ENCODE results near the gene GMPS.
"Not testable (repeated sequence)": the region's sequence is repeated elsewhere in the genome, so short reads cannot be mapped to it uniquely, and the experiment has no call there.

The GMPS gene

DNA sequence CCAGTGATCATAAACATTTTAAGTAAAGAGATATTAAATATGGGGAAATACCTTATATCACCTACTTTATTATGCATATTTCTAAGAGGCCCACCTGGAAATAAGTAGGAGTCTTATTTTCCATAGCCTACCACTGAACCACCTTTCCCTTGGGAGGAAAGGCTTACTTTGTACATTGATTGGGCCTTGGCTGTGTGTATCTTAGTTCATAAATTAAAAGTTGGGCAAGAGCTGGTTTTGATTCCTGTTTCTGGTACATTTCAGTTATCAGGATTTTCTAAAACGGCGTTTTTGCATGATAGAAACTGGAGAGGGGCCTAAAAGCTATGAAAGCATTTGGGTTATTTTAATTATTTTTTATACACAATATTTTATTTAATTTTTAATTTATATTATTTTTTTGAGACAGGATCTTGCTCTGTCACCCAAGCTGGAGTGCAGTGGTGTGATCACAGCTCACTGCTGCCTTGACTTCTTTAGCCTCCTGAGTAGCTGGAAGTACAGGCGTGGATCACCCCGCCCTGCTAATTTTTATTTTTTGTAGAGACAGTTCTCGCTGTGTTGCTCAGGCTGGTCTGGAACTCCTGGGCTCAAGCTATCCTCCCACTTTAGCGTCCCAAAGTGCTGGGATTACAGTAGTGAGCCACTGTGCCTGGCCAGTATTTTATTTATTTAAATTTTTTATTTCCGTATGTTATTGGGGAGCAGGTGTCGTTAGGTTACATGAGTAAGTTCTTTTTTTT, 2.6 kb downstream of the GMPS start:
- no peak for DNase-seq

- no peak for DNase-seq
These were observed 5.6 kb downstream of the GMPS start for GRCh38 chr3:155876037-155876436.

GRCh38 chr3:155876503-155876902, 6.1 kb downstream of the GMPS start:
- no peak for DNase-seq

DNA sequence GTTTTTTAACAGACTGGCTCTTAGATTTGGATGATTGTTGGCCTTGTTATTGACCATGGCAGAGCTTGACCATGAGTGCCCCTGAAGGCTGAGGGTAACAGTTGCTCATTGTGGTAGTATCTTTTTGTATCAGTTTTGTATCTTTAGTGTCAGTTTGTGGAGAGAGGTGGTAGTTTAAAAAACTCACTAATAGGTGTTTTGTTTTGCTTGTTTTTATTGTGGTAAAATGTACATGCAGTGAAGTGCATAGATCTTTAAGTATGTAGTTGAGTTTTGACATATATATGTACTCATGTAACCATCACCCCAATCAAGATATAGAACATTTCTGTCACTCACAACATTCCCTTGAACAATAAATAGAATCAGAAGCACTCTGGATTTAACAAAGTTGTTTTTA, 9.8 kb downstream of the GMPS start:
- no peak for DNase-seq

DNA sequence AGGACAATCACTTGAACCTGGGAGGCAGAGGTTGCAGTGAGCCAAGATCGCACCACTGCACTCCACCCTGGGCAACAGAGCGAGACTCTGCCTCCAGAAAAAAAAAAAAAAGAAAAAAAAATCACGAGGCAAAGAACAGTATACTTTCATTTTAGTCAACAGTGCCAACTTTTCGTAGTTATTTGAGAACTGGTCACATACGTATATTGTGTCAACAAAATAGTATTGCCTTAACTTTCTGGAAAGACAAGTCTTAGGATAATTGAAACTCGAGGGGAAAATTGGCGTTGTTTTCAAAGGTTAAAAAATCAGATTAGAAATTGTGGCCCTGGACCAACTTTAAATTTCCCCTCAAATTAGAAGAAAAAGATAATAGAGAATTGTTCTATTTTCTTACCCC, 13.8 kb downstream of the GMPS start:
- DNase-seq = no peak

- DNase-seq = no peak
These were observed 14.8 kb downstream of the GMPS start for GRCh38 chr3:155885292-155885691.

- not testable (repeated sequence) for DNase-seq
These were observed 15.9 kb downstream of the GMPS start for GRCh38 chr3:155886348-155886747.

DNA sequence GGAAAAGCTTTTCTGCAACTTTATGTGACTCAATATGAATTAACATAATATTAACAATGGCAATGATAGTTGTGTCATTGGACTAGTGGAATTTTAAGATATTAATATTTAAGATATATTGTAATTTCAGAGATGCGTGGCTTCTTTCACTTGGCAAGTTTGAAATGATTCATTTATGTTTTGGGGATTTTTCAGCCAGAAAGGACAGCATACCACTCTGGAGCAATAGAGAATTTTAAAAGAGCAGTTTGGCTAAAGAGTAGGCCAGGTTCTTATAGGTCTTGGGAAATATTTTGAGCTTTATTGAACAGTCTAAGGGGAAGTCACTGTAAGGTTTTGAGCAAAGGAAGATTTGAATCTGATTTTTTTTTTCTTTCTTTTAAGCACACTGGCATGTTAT, 16.5 kb downstream of the GMPS start:
- DNase-seq = no peak

GRCh38 chr3:155889212-155889611, 18.8 kb downstream of the GMPS start:
- no peak for DNase-seq

- no peak for DNase-seq
These were observed 19.5 kb downstream of the GMPS start for GRCh38 chr3:155889952-155890351.

GRCh38 chr3:155890671-155891190, 20.3 kb downstream of the GMPS start:
- DNase-seq = no peak

DNA sequence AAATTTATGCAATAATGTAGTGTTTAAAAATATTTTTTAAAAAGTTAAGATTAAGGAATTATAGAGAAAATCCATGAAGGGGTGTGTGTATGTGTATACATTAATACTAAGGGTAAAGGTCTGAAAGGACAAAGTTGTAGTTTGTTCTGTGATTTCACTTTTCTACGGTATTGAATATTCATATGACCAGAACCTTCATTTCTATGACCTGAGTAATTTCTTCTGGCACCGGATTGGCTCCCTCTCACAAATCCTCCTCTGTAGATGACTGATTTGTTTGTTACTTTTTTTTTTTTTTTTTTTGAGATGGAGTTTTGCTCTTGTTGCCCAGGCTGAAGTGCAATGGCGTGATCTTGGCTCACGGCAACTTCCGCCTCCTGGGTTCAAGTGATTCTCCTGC, 20.9 kb downstream of the GMPS start:
- DNase-seq = no peak

DNA sequence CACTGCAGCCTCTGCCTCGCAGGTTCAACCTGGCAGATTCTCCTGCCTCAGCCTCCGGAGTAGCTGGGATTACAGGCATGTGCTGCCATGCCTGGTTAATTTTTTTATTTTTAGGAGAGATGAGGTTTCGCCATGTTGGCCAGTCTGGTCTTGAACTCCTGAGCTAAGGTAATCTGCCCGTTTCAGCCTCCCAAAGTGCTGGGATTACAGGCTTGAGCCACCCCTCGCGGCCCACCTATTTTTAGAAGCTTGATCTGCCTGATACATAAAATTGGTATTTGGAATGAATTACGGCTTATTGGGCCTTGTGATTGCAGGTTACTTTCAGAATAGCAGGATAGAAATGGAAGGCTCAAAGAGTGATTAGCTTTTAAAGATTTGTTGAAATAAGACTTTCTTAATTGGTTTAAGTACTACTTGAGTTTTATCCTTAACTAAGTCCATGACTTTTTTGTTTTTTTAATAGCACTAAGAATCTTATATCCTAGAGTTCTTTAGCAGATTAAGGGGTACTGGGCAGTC, 25.0 kb downstream of the GMPS start:
- DNase-seq = no peak

DNA sequence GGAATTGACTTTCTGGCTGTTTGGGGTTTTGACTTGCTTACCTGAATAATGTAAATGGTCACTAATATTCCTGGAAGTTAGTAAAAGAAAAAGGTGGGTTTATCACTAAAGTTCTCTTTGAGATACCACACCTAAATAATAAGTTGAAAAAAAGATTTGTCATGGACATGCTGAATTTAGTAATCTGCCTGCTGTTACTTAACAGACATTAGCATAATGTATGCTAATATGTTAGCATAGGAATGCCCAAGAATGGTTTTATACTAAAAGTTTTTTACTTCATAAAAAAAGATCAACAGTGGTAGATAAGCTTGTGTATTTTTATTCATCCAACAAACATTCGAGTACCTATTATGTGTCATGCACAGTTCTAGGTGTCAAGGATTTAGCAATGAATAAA, 36.5 kb downstream of the GMPS start:
- no peak for DNase-seq

DNA sequence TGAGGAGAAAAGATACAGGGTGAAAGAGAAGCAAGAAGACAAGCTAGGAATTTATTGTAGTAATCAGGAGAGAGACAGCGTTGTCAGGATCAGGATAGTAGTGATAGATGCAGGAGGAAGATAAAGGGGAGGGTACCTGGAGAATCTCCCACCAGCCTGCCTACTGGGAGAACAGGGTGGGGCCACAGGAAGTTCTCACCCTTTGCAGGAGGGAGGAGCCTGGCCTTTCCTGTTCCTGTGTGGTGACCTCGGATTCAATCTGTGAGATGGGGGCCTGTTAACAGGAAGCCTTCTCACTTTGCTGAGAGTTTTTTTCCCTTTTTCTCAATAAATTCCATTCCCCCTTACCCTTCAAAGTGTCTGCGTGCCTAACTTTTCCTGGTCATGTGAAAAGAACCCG, 37.6 kb downstream of the GMPS start:
- no peak for DNase-seq

DNA sequence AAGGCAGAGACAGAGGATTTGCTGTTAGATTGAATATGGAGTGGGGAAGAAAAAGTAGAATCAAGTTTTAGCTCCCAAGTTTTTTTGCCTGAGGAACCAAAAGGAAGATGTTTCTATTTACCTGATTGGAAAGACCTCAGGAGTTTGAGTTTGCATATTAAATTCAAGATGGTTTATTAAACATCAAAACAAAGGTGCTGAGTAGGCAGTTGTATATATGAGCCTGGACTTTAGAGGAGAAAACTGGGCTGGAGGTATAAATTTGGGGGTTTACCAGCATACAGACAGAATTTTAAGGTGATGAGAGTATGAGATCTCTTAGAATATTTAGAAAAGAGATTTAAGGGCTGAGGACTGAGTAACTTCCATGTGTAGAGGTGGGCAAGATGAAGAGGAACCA, 38.2 kb downstream of the GMPS start:
- DNase-seq = no peak

- DNase-seq = no peak
These were observed 41.6 kb downstream of the GMPS start for GRCh38 chr3:155912090-155912489.

DNA sequence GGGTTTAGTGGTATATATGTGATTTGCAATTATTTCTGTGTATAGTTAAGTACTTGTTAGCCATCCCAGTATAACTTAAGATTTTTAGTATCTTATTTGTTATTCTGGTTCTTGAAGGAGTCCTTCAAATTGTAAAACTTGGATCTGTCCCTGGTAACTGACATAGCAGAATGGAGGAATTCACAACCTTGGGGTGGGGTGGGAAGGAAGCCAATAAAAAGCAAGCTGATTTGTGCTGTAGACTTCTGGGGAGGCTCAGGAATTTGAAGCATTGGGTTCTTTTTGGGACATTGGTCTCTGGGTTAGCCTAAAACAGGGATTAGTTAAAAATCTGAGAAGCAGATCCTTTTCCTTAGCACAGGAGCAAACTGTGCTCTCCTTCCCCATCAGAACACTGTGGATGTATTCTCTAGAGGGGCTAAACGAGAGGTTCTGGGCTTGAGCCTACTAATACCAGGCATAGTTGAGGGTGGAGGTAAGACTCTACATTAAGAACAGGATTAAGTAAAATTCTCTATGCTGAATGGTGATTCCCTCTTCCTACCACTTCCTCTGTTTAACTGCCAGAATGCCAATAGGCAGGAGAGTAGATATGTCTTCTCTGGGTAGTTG, 42.2 kb downstream of the GMPS start:
- no peak for DNase-seq

DNA sequence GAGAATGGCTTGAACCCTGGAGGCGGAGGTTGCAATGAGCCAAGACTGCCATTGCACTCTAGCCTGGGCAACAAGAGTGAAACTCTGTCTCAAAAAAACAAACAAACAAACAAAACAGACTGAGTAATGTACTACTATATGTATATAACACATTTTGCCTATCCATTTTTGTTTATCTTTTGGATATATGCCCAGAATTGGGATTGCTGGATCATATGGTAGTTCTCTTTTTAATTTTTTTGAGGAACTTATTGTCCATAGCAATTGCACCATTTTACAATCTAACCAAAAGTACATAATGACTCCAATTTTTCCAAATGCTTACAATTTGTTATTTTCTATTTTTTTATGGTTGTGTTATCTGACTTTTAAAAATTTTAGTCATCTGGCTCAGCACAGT, 47.3 kb downstream of the GMPS start:
- DNase-seq = no peak

- DNase-seq = no peak
These were observed 49.3 kb downstream of the GMPS start for GRCh38 chr3:155919728-155920127.

DNA sequence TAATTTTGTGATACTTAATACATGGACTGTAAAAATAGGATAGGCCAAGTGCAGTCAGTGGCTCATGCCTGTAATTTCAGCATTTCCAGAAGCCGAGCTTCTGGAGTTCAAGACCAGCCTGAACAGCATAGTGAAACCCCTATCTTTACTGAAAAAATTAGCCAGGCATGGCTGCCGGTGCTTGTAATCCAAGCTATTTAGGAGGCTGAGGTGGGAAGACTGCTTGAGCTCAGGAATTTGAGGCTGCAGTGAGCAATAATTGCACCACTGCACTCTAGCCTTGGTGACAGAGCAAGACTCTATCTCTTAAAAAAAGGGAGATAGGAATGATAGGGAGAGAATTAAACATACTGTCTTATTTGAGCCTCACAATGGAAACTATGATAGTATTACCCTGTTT, 51.0 kb downstream of the GMPS start:
- no peak for DNase-seq

DNA sequence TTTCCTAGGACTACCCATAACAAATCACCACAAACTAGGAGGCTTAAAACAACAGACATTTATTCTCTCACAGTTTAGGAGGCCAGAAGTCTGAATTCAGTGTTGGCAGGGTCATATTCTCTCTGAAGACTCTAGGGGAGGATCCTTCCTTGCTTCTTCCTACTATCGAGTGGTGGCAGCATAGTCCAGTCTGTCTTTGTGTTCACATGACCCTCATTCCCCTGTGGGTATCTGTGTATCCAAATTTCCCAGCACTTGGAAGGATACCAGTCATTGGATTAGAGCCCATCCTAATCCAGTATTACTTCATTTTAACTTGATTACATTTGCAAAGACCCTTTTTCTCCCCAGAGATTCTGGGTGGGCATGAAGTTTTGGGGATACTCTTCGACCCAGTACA, 63.8 kb downstream of the GMPS start:
- no peak for DNase-seq

- DNase-seq = no peak
These were observed 68.0 kb downstream of the GMPS start for GRCh38 chr3:155938409-155938808.

DNA sequence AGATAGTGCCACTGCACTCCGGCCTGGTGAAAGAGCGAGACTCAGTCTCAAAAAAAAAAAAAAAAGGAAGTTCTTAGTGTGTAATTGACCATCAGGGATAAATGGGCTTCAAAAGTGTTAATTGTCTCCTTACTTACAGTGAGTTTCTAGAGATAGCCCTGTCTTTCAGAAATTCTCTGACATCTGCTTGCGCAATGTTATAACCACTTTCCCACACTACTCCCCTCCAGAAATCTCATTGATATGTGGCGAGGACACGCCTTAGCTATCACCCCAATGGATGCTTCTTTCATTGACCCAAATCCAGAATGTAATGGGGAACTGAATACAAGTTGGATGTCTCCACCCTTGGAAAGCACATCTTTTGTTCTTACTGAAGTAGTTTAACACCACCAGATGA, 70.9 kb downstream of the GMPS start:
- DNase-seq = no peak

DNA sequence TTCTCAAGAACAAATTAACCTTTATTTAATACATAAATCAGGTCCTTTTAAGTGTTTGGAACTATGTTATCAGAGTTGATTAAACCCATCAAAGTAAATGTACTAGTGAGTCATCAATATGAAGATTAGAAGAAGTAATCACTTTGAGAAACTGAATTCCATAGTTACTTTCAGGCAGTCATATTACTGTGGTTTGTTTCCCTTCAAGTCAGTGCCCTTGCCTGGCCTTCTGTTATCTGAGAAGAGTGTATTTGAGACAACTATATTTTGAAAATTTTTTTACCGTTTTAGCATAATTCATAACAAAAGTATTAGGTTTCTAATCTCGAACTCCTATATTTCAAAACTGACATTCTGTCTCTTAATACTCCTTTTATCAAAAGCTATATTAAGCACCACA, 73.6 kb downstream of the GMPS start:
- no peak for DNase-seq

All from stimulated activated naive CD4-positive, alpha-beta T cell (primary cell).